Placental pericyte (primary cell): ENCODE measurements around the gene SFXN4. TPM values are rescaled to one million over a fixed set of nuclear protein-coding genes. Genes with fewer than 3 reads are reported as not detected.

Experiments used
- small RNA-seq: library from RNA; depleted of rRNA; stranded (forward); fragments of <200 nt; gene quantifications from one replicate; pipeline ENCODE3, GENCODE V24; 2012; ENCODE audit warnings: low replicate concordance
- total RNA-seq: library from RNA; depleted of rRNA; stranded (reverse); fragments of >200 nt; gene quantifications from 2 replicates; pipeline ENCODE4 v1.2.3, GENCODE V29; 2012

The SFXN4 gene, protein sequence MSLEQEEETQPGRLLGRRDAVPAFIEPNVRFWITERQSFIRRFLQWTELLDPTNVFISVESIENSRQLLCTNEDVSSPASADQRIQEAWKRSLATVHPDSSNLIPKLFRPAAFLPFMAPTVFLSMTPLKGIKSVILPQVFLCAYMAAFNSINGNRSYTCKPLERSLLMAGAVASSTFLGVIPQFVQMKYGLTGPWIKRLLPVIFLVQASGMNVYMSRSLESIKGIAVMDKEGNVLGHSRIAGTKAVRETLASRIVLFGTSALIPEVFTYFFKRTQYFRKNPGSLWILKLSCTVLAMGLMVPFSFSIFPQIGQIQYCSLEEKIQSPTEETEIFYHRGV
- total RNA-seq, result 11.6 and 17.5 TPM in 2 replicates

DNA sequence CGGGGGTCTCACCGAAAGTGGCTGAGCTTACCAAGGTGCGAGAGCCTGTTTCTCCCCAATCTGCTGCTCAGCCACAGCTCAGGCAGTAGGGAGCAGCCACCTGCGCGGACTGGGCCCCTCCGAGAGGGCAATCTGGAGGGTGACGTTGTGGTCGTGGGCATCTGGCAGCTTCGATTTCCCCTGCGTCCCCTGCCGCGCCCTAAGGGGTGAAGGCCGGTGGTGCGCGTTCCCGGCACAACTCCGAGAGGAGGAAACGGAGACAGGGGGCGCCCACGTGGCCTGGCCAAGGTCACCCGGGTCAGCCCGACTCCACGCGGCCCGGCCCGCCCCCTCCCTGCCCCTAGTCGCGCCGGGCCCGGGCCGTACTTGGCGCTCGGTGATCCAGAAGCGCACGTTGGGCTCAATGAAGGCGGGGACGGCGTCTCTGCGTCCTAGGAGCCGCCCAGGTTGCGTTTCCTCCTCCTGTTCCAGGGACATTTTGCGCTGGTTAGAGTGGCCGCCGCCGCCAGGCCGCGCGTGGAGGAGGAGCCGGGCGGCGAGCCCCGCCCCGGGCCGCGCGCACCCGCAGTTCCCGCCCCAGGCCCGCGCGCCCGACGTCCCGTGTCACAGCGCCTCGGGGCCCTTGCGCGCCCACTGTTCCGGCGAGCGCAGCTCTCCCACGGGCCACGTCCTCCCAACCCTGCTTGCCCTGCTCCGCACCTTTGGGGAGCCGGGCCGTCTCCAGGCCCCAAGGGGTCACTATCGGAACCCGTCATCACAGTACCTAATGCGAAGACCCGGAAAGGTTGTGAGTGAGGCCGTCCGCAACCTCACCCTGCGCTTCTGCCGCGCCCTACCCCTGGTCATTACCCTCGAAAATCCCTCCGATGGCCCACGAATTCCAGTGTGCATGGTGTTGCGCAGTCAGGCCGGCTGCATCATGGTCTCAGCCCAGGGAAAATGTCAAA lies at the start of gene SFXN4:
Gene SFXN4, minus strand, starts transcription at position 544 of the 947 bp plus-strand sequence. Its CDS starts 67 bp downstream, at position 477.

DNA sequence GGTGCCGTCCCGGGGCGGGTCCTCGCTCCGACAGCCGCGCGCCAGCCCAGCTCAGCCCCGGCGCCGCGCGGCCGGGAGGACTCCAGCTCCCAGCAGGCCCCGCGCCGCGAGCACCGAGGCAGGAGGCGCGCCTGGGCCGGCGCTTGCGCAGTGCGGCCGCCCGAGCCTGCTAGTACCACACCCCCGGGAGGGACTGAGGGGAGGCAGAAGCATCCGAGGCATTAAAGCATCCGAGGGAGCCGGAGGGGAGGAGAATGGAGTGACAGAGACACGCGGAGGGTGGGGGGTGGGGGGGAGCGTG lies 41.8 kb upstream of the SFXN4 start, which contains the start of gene GRK5:
Gene GRK5, plus strand, starts transcription at position 206 of the 301 bp plus-strand sequence. CDS start 347 bp downstream, outside the sequence.

DNA sequence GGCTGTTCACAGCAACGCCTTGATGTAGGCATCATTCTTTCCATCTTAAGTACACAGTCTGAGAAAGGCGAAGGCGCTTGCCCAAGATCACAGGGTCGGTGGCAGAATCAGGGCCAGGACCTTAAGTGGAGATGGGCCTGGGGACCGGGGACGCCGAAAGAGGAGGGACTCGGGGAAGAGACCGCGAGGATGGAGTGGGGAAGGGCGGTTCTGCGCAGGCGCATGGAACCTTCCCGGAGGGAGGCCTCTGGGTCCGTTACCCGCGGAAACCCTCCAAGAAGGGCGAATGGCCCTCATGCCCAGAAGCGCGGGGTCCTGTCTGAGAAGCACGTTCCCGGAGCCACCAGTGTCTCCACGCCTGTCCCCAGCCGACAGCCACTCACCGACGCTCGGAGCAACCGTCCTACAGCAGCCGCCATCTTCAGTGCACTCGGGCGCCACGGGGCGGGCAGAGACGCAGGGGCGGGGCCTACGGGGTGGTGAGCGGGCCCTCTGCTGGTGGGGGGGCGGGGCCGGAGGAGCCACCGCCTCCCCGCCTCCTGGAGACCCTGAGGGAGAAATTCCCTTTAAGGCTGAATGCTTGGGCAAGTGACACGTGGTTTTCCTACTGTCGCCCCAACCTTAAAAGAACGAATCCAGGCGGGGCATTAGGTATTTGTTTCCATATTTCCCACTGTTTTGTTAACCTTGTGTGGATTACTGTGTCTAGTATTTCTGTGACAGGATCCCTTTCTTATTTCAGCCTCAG lies 13.0 kb upstream of the SFXN4 start, which contains the start of gene PRDX3:
Gene PRDX3, minus strand, starts transcription at position 441 of the 748 bp plus-strand sequence. Its CDS starts 22 bp downstream, at position 419.

DNA sequence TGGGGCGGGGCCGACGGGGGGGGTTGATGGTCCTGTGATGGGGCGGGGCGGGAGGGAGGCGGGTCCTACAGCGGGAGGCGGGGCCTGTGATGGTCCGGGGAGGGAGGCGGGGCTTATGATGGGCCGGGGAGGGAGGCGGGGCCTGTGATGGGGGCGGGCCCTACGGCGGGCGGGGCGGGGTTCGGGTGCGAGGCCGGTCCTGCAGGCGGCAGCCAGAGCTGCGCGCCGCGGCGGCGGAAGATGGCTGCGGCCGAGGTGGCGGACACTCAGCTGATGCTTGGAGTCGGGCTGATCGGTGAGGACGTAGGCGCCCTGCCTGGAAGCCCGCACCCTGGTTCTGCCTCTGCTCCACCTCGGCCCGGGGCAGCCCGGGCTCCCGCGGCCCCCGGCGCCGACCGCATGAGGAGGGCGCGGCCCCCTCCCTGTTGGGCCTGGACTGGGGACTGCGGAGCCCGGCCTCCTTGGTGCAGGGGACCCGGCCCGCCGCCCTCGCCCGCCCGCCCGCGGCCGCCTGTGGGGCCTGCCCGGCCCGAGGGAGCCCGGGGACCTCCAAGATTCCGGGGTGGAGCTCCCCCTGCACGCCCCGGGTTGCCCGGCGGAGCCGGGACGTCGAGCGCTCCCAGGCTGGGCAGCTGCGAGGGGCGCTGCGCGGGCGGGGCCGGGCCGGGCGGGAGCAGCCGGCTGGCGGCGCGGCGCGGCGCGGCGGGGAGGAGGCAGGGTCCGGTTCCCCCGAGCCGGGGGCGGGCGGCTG lies 61.4 kb downstream of the SFXN4 start, which contains the start of gene DENND10:
Gene DENND10, plus strand, starts transcription at position 211 of the 751 bp plus-strand sequence. Its CDS starts 30 bp downstream, at position 241.

Small RNAs within 50 kb of the gene (small RNA-seq; reads per million reads assigned to genes)
- gene AL355598.1 (not detected), gene RN7SL749P (not detected)

Other genes with a start within 250 kb of the SFXN4 start
- gene NANOS1, start 136.0 kb downstream of the SFXN4 start, total RNA-seq, result 0.66 and 8.4 TPM in 2 replicates
- 147 and 166 TPM in 2 replicates for gene EIF3A, start 84.9 kb downstream of the SFXN4 start, total RNA-seq
- gene DENND10, start 61.6 kb downstream of the SFXN4 start, total RNA-seq, result 59.7 and 134 TPM in 2 replicates
- gene PRDX3, start 13.1 kb upstream of the SFXN4 start, total RNA-seq, result 135 and 182 TPM in 2 replicates
- 33.9 and 52.8 TPM in 2 replicates for gene GRK5, start 41.9 kb upstream of the SFXN4 start, total RNA-seq